ENCODE results near the gene ZP1. TPM values are rescaled to one million over a fixed set of nuclear protein-coding genes. Genes with fewer than 3 reads are reported as not detected.

ZP1 gene
- total RNA-seq, 3 donors from 2014 or later, result 0.32 to 0.73 TPM; not detected in 1

GRCh38 chr11:60842668-60843600 is 24.4 kb upstream of the ZP1 start:
- Histone ChIP-seq H3K36me3 (no peaks in the 10 kb centered on the region), H3K9me3 (no peaks in the 10 kb centered on the region), H3K4me1 (peaks cover 8 to 28% of the 10 kb centered on the region in 2 donors), H3K27ac (peak overlapping the region; percentile 80 to 90), H3K4me3 (peak overlapping the region; percentile 79 to 91 (median 91)), H3K27me3 (no peaks in the 10 kb centered on the region)
- no peak for TF ChIP-seq POLR2AphosphoS5 (IDR thresholded peaks at IDR 0.05)
- TF ChIP-seq, protein P1, sequence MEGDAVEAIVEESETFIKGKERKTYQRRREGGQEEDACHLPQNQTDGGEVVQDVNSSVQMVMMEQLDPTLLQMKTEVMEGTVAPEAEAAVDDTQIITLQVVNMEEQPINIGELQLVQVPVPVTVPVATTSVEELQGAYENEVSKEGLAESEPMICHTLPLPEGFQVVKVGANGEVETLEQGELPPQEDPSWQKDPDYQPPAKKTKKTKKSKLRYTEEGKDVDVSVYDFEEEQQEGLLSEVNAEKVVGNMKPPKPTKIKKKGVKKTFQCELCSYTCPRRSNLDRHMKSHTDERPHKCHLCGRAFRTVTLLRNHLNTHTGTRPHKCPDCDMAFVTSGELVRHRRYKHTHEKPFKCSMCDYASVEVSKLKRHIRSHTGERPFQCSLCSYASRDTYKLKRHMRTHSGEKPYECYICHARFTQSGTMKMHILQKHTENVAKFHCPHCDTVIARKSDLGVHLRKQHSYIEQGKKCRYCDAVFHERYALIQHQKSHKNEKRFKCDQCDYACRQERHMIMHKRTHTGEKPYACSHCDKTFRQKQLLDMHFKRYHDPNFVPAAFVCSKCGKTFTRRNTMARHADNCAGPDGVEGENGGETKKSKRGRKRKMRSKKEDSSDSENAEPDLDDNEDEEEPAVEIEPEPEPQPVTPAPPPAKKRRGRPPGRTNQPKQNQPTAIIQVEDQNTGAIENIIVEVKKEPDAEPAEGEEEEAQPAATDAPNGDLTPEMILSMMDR (IDR thresholded peaks at IDR 0.05), result no peak
- no peak for TF ChIP-seq POLR2A (IDR thresholded peaks at IDR 0.05)
- intact Hi-C loops (cut with DNase I; ENCODE audit: low total_unique reads), result no loop called here
- DNase-seq (ENCODE audit: low spot score in 2 of 2), result no peak

- no peaks in the 10 kb centered on the region for H3K9me3 ChIP-seq
- peaks cover 8 to 28% of the 10 kb centered on the region in 2 donors for H3K4me1 ChIP-seq
- peak overlapping the region; percentile 79 to 91 (median 91) for H3K4me3 ChIP-seq
- H3K27ac ChIP-seq, result no peak overlapping the region
- no peaks in the 10 kb centered on the region for H3K27me3 ChIP-seq
- TF ChIP-seq POLR2A (IDR thresholded peaks at IDR 0.05) (no peak), POLR2AphosphoS5 (IDR thresholded peaks at IDR 0.05) (no peak)
- TF ChIP-seq, protein P1 (IDR thresholded peaks at IDR 0.05), result no peak
- intact Hi-C loops (cut with DNase I; ENCODE audit: low total_unique reads), result no loop called here
- H3K36me3 ChIP-seq, result no peaks in the 10 kb centered on the region
- no peak for DNase-seq (ENCODE audit: low spot score in 2 of 2)
Measured at GRCh38 chr11:60844045-60844869, 23.1 kb upstream of the ZP1 start.

DNA sequence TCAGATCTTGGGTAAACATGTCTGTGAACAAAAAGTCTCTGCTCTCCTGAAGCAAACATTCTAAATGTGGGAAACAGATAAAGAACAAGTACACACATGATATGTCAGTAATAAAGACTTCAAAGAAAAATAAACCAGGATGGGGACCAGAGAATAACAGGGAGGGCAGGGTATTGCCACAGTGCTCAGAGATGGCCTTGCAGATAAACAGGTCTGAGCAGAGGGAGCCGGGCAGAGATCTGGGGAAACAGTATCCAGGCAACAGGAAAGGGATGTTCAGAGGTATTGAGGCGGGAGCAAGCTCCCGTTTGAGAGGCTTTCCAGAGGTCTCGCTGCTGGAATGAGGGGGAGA is 22.5 kb upstream of the ZP1 start:
- intact Hi-C loops (cut with DNase I; ENCODE audit: low total_unique reads), result no loop called here
- no peak for TF ChIP-seq POLR2A (IDR thresholded peaks at IDR 0.05)
- TF ChIP-seq POLR2AphosphoS5 (IDR thresholded peaks at IDR 0.05), result no peak
- H3K36me3 ChIP-seq, result no peaks in the 10 kb centered on the region

DNA sequence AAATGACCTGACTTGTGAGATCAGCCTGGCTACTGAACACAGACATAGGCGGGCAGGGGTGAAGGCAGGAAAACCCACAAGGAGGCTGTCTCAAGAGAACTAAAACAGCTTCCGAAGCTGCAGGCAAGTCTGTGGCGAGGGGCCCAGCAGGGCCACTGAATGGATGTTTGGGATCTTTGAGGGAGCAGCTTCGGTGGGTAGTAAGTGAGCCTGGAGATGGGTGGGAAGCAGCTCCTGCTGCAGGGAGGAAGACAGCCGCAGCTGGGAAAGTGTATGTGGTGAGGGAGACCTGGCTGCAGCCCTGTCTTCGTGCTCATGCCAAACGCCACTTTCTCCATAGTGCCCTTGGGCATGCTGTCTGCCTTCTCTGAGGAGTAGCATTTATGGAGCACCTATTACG is 22.0 kb upstream of the ZP1 start:
- no peak for DNase-seq (ENCODE audit: low spot score in 2 of 2)
- Histone ChIP-seq H3K4me3 (peak overlapping the region in 1 of 3 donors; percentile 91), H3K9me3 (no peaks in the 10 kb centered on the region), H3K4me1 (peaks cover 8 to 26% of the 10 kb centered on the region in 2 donors), H3K36me3 (no peaks in the 10 kb centered on the region), H3K27ac (no peak overlapping the region), H3K27me3 (no peaks in the 10 kb centered on the region)
- intact Hi-C loops (cut with DNase I; ENCODE audit: low total_unique reads), result no loop called here
- no peak for TF ChIP-seq POLR2AphosphoS5 (IDR thresholded peaks at IDR 0.05)
- TF ChIP-seq, protein P1 (IDR thresholded peaks at IDR 0.05), result no peak
- no peak for TF ChIP-seq POLR2A (IDR thresholded peaks at IDR 0.05)

More for the DNA sequence above, 22.5 kb upstream of the ZP1 start:
- no peak overlapping the region for H3K27ac ChIP-seq
- no peaks in the 10 kb centered on the region for H3K9me3 ChIP-seq
- peak overlapping the region in 1 of 3 donors; percentile 91 for H3K4me3 ChIP-seq
- DNase-seq (ENCODE audit: low spot score in 2 of 2), result no peak
- peaks cover 8 to 28% of the 10 kb centered on the region in 2 donors for H3K4me1 ChIP-seq
- no peaks in the 10 kb centered on the region for H3K27me3 ChIP-seq

GRCh38 chr11:60847281-60847680 is 20.1 kb upstream of the ZP1 start:
- no peak for DNase-seq (ENCODE audit: low spot score in 2 of 2)
- Histone ChIP-seq H3K36me3 (no peaks in the 10 kb centered on the region), H3K4me1 (peaks cover 2 to 13% of the 10 kb centered on the region in 2 donors), H3K27ac (no peak overlapping the region), H3K27me3 (no peaks in the 10 kb centered on the region), H3K4me3 (no peak overlapping the region), H3K9me3 (no peaks in the 10 kb centered on the region)
- TF ChIP-seq, protein P1 (IDR thresholded peaks at IDR 0.05), result no peak
- TF ChIP-seq POLR2A (IDR thresholded peaks at IDR 0.05) (no peak), POLR2AphosphoS5 (IDR thresholded peaks at IDR 0.05) (no peak)
- intact Hi-C loops (cut with DNase I; ENCODE audit: low total_unique reads), result no loop called here

All from breast epithelium (tissue), 4 donors.